Ishikawa (cell line): Measurements from ENCODE around the gene AMZ2.

Experiments
- CEBPB ChIP-seq: IDR thresholded peaks from 2 replicates; pipeline ENCODE4 v1.6.1; 2012
- CREB1 ChIP-seq: IDR thresholded peaks from 2 replicates; pipeline ENCODE4 v1.6.1; 2012; ENCODE audit warnings: low read depth
- EGR1 ChIP-seq: IDR thresholded peaks from 2 replicates; pipeline ENCODE4 v1.6.1; 2012
- EP300 ChIP-seq: IDR thresholded peaks from 2 replicates; pipeline ENCODE4 v1.6.1; 2012; ENCODE audit warnings: borderline replicate concordance
- FOXM1 ChIP-seq: IDR thresholded peaks from 2 replicates; pipeline ENCODE4 v1.6.1; 2012; ENCODE audit warnings: low read depth, borderline replicate concordance
- RAD21 ChIP-seq: IDR thresholded peaks from 2 replicates; pipeline ENCODE4 v1.6.1; 2012; ENCODE audit warnings: low read depth
- TAF1 ChIP-seq: IDR thresholded peaks from 2 replicates; pipeline ENCODE4 v1.6.1; 2012; ENCODE audit warnings: low read depth, mild to moderate bottlenecking
- TEAD4 ChIP-seq: IDR thresholded peaks from 2 replicates; pipeline ENCODE4 v1.6.1; 2012
- ZBTB7A ChIP-seq: IDR thresholded peaks from 2 replicates; pipeline ENCODE4 v1.6.1; 2012; ENCODE audit warnings: low read depth
- TF ChIP-seq, protein P1 (sequence below): IDR thresholded peaks from 2 replicates; pipeline ENCODE4 v1.6.1; 2012; ENCODE audit warnings: low read depth, mild to moderate bottlenecking
- TF ChIP-seq, protein P2 (sequence below): IDR thresholded peaks from 2 replicates; pipeline ENCODE4 v1.6.1; 2012

Gene AMZ2

DNA sequence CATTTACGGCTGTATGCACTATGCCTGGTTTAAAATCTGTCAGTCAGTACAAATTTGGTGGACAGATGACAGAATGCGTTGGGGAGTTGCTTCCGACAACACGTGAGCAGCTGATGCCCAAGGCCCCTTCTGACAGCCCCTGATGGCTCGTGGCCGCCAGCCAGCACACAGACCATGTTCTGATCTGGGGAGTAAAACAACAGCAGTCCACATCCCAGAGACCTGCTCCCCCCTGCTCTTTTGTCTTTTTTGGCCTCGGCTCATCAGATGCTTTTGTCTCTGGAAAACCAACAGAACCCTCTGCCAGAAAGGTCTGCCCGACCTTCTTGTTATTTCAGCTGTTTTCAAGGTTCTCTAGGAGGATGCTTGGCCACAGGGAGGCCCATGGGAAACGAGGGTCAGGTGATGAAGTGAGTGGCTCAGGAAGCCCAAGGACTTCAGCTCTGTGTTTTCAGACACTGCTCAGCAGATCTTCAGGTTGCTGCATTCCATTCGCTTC lies 54.3 kb downstream of the AMZ2 start:
- TF ChIP-seq EGR1 = no peak
- TF ChIP-seq TEAD4 = no peak
- TF ChIP-seq ZBTB7A = no peak
- no peak for TF ChIP-seq CREB1
- TF ChIP-seq FOXM1 = no peak
- TF ChIP-seq, protein P1, sequence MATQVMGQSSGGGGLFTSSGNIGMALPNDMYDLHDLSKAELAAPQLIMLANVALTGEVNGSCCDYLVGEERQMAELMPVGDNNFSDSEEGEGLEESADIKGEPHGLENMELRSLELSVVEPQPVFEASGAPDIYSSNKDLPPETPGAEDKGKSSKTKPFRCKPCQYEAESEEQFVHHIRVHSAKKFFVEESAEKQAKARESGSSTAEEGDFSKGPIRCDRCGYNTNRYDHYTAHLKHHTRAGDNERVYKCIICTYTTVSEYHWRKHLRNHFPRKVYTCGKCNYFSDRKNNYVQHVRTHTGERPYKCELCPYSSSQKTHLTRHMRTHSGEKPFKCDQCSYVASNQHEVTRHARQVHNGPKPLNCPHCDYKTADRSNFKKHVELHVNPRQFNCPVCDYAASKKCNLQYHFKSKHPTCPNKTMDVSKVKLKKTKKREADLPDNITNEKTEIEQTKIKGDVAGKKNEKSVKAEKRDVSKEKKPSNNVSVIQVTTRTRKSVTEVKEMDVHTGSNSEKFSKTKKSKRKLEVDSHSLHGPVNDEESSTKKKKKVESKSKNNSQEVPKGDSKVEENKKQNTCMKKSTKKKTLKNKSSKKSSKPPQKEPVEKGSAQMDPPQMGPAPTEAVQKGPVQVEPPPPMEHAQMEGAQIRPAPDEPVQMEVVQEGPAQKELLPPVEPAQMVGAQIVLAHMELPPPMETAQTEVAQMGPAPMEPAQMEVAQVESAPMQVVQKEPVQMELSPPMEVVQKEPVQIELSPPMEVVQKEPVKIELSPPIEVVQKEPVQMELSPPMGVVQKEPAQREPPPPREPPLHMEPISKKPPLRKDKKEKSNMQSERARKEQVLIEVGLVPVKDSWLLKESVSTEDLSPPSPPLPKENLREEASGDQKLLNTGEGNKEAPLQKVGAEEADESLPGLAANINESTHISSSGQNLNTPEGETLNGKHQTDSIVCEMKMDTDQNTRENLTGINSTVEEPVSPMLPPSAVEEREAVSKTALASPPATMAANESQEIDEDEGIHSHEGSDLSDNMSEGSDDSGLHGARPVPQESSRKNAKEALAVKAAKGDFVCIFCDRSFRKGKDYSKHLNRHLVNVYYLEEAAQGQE = no peak
- TF ChIP-seq TAF1 = no peak
- TF ChIP-seq EP300 = no peak

DNA sequence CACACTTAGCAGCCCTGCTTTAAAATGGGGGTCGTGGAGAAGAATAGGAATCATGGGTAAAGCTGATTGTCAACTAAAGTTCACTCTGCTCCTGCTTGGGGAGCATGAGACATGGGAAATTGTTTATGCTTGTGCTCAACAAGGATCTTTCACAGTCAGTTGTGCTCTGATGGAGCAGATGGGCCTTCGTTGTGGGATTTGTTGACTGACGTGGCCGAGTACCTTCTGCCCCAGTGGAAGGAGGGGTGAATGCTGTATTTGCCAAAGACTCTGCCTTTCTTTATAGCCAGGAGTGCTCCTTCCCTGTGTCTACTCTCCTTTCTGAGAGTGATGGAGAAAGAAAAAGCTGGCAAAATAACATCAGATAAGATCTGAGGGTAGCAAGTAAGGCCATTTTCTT lies 54.8 kb downstream of the AMZ2 start:
- no peak for TF ChIP-seq ZBTB7A
- no peak for TF ChIP-seq TAF1
- no peak for TF ChIP-seq FOXM1

DNA sequence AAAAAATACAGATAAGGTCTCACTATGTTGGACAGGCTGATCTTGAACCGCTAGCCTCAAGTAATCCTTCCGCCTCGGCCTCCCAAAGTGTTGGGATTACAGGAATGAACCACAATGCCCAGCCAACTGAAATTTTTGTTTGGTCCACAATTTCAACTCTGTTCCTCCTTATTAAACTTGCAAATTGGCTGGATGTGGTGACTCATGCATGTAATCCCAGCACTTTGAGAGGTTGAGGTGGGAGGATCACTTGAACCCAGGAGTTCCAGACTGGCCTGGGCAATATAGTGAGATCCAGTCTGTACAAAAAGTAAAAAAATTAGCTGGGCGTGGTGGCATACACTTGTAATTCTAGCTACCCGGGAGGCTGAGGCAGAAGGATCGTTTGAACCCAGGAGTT lies 56.9 kb downstream of the AMZ2 start:
- no peak for TF ChIP-seq ZBTB7A
- no peak for TF ChIP-seq RAD21
- TF ChIP-seq, protein P2, sequence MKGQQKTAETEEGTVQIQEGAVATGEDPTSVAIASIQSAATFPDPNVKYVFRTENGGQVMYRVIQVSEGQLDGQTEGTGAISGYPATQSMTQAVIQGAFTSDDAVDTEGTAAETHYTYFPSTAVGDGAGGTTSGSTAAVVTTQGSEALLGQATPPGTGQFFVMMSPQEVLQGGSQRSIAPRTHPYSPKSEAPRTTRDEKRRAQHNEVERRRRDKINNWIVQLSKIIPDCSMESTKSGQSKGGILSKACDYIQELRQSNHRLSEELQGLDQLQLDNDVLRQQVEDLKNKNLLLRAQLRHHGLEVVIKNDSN = no peak

DNA sequence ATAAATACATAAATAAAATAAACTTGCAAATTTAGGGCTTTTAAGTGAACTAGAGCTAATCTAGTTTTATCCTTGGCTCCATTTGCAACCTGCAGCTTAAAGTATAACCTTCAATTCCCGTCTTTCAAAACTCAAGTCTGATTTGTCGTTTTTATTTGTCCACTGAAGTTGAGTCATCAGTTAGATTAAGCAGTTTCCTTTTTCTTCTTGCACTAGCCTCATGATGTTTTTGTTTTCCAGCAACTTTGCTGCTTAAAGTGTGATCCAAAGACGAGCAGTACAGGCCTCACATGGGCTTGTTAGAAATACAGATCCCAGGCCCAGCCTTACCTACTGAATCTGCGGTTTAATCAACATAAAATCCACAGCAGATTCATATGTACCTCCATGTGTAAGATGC lies 57.3 kb downstream of the AMZ2 start:
- TF ChIP-seq CEBPB (no peak), TAF1 (no peak), EGR1 (no peak), EP300 (no peak)
